Stimulated activated naive CD8-positive, alpha-beta T cell treated with anti-CD3 and anti-CD28 coated beads, Interleukin-15, Interleukin-2, amounts not matched to agents 100 ng/mL and 50 ng/mL, for 24 hours (primary cell): ENCODE data around the gene WDR55.
"Not testable (repeated sequence)": the region's sequence is repeated elsewhere in the genome, so short reads cannot be mapped to it uniquely, and the experiment has no call there.

Experiments
- H3K27ac Mint-ChIP-seq: one replicate; pipeline ENCODE4 v1.8.0; 2021; ENCODE audit warnings: mild to moderate bottlenecking, mixed read lengths
- H3K27me3 Mint-ChIP-seq: one replicate; pipeline ENCODE4 v1.8.0; 2021; ENCODE audit warnings: mixed read lengths
- H3K36me3 Mint-ChIP-seq: one replicate; pipeline ENCODE4 v1.8.0; 2021; ENCODE audit warnings: low read depth, mixed read lengths
- H3K4me1 Mint-ChIP-seq: one replicate; pipeline ENCODE4 v1.8.0; 2021; ENCODE audit warnings: low read depth, mixed read lengths
- H3K4me3 Mint-ChIP-seq: one replicate; pipeline ENCODE4 v1.8.0; 2021; ENCODE audit warnings: mild to moderate bottlenecking, mixed read lengths
- H3K9me3 Mint-ChIP-seq: one replicate; pipeline ENCODE4 v1.8.0; 2021; ENCODE audit warnings: mixed read lengths

The WDR55 gene

GRCh38 chr5:140711794-140712193 is 47.1 kb downstream of the WDR55 start:
- H3K9me3 Mint-ChIP-seq = no peaks in the 10 kb centered on the region
- H3K27ac Mint-ChIP-seq = peak overlapping the region; percentile 32
- peaks cover 10% of the 10 kb centered on the region for H3K36me3 Mint-ChIP-seq
- H3K4me3 Mint-ChIP-seq = peak overlapping the region; percentile 86
- no peaks in the 10 kb centered on the region for H3K27me3 Mint-ChIP-seq
- peaks cover 25% of the 10 kb centered on the region for H3K4me1 Mint-ChIP-seq

DNA sequence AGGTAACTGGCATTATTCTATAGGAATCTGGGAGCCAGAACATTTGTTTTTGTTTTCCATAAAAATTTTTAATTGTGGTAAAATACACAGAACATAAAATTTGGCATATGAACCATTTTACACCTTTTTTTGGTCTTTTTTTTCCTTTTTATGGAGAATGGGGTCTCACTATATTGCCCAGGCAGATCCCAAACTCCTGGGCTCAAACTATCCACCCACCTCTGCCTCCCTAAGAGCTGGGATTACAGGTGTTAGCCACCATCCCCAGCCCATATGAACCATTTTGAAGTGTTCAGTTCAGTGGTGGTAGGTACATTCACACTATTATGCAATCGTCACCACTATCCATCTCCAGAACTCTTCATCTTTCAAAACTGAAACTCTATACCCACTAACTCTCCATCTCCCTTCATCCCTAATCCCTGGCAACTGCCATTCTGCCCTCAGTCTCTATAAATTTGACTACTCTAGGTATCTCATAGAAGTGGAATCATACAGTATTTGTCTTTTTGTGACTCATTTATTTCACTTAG is 48.9 kb downstream of the WDR55 start:
- Mint-ChIP-seq H3K36me3 (no peaks in the 10 kb centered on the region), H3K4me1 (peaks cover 25% of the 10 kb centered on the region), H3K27ac (no peak overlapping the region), H3K27me3 (no peaks in the 10 kb centered on the region), H3K4me3 (no peak overlapping the region), H3K9me3 (no peaks in the 10 kb centered on the region)

- not testable (repeated sequence) for H3K36me3 Mint-ChIP-seq, H3K27me3 Mint-ChIP-seq, H3K27ac Mint-ChIP-seq, H3K9me3 Mint-ChIP-seq, H3K4me3 Mint-ChIP-seq
- H3K4me1 Mint-ChIP-seq = peaks cover 16% of the 10 kb centered on the region
Measured at GRCh38 chr5:140716238-140716637, 51.5 kb downstream of the WDR55 start.

DNA sequence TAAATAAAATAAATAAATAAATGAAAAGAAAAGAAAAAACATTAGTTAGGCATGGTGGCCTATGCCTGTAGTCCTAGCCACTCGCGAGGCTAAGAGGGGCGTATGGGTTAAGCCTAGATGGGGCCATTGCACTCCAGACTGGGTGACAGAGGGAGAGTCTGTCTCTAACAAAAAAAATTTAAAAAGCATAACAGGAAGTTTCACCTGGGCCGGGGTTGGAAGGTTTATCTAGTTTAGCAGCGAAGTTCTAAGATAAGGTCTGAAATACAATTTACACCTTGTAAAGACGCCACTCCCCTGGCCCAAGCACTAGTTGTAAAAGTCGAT is 53.5 kb downstream of the WDR55 start:
- Mint-ChIP-seq H3K9me3 (no peaks in the 10 kb centered on the region), H3K36me3 (no peaks in the 10 kb centered on the region), H3K27ac (no peak overlapping the region), H3K4me1 (peaks cover 4% of the 10 kb centered on the region), H3K27me3 (peaks cover 10% of the 10 kb centered on the region), H3K4me3 (no peak overlapping the region)

DNA sequence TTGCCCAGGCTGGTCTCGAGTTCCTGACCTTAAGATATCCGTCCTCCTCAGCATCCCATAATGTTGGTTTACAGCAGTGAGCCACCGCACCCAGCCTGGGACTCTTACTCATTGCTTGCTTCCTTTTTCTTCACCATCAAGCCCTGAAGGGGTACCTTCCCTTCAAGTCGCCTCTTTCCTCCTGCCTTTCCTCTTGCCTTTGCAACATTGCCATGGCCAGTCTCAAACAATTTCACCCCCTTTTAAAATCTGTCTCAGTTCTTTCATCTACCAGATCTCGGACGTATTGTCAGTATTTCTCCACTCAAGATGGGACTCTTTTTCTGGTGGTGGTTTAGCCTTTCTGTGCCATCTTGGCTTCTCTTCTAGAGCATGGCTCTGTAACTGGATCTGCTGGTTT is 56.0 kb downstream of the WDR55 start:
- not testable (repeated sequence) for H3K4me3 Mint-ChIP-seq
- H3K27me3 Mint-ChIP-seq = peaks cover 17% of the 10 kb centered on the region

GRCh38 chr5:140721395-140721794 is 56.7 kb downstream of the WDR55 start:
- H3K27me3 Mint-ChIP-seq = peaks cover 23% of the 10 kb centered on the region
- H3K9me3 Mint-ChIP-seq, H3K27ac Mint-ChIP-seq, H3K4me3 Mint-ChIP-seq, H3K4me1 Mint-ChIP-seq, H3K36me3 Mint-ChIP-seq: not testable (repeated sequence)

More for the DNA sequence above, 56.0 kb downstream of the WDR55 start:
- H3K4me1 Mint-ChIP-seq, H3K27ac Mint-ChIP-seq, H3K36me3 Mint-ChIP-seq, H3K9me3 Mint-ChIP-seq: not testable (repeated sequence)
